Activated gamma-delta T cell treated with anti-CD3 and anti-CD28 coated beads, Interleukin-2, amount 50 U/mL, for 16 hours (primary cell): ENCODE results near the gene SLC26A11.
"Not testable (repeated sequence)": the region's sequence is repeated elsewhere in the genome, so short reads cannot be mapped to it uniquely, and the experiment has no call there.

ENCODE experiments used
- DNase-seq: peaks from one replicate; pipeline ENCODE4 v3.0.0-alpha.2; 2020; ENCODE audit warnings: low read depth

SLC26A11 gene

GRCh38 chr17:80196652-80197051 is 23.6 kb upstream of the SLC26A11 start:
- no peak for DNase-seq

DNA sequence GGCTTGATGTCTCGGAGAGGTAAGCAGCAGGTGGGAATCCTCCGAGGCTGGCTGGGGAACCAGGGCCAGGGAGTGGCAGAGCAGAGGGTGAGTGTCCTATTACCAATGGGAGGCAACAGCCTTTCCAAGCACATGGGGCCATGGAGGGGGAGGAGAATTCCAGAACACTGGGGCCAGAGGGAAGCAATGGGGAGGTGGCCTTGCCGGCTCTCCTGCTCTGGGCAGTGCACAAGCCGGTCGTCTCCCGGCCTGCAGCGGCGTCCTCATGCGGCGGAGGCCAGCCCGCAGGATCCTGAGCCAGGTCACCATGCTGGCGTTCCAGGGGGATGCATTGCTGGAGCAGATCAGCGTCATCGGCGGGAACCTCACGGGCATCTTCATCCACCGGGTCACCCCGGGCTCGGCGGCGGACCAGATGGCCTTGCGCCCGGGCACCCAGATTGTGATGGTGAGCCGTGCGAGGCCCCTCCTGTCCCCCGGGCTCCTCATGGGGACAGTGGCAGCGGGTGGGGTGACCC is 22.0 kb upstream of the SLC26A11 start:
- DNase-seq, result no peak

DNA sequence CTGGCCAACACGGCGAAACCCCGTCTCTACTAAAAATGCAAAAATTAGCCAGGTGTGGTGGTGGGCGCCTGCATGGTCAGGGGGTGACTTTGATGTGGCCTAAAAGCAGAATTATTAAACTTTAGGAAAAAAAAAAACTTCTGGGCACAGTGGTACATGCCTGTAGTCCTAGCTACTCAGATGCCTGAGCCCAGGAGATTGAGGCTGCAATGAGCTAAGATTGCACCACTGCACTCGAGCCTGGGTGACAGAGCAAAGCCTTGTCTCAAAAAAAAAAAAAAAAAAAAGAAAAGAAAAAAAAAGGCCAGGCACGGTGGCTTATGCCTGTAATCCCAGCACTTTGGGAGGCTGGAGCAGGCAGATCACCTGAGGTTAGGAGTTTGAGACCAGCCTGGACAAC is 20.9 kb upstream of the SLC26A11 start:
- not testable (repeated sequence) for DNase-seq

DNA sequence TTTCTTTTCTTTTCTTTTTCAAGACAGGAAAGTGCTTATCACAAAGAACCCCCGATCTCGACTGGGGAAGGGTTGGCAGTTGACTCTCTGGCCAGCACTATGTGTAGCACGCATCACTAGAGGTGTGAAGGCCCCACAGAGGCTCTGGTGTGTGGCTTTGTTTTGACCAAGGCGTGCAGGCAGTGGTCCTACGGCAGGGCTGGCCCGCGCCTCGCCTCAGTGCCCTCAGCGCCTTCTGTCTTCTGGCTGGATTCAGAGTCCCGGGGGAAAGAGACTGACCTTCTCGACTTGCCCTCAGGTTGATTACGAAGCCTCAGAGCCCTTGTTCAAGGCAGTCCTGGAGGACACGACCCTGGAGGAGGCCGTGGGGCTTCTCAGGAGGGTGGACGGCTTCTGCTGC is 18.8 kb upstream of the SLC26A11 start:
- no peak for DNase-seq

DNA sequence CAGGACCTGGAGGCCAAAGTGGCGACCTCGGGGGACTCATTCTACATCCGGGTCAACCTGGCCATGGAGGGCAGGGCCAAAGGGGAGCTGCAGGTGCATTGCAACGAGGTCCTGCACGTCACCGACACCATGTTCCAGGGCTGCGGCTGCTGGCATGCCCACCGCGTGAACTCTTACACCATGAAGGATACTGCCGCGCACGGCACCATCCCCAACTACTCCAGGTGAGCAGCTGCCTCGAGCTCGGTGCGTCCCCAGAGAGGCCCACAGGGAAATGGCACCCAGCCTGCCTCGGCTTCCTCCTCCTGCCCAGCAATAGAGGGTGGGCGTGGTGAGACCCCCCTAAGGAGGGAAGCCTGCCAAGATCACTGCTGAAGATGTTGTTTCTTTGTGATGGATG is 18.0 kb upstream of the SLC26A11 start:
- DNase-seq, result no peak

DNA sequence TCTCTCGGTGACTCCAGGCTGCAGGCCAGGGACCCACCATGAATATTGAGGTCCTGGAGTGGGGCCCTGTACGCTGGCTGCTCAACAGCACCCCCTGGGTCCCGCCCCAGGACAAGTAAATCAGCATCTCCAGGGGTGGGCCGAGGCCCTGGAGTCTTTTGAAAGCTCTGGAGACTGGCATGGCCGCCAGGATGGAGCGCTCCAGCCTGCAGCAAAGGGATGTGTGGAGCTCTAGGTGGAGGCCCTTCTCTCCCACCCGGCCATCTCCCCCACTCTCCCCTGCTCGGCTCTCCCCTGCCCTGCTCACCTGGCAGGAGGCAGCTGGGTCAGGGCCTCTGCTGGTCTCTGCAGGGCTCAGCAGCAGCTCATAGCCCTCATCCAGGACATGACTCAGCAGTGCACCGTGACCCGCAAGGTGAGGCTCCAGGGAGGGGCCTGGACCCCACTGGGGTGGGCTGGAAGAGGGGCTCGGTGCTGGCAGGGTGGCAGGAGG is 16.7 kb upstream of the SLC26A11 start:
- DNase-seq, result no peak

- DNase-seq, result no peak
Measured at GRCh38 chr17:80204626-80205468, 15.4 kb upstream of the SLC26A11 start.

GRCh38 chr17:80205811-80206210 is 14.4 kb upstream of the SLC26A11 start:
- DNase-seq, result no peak

GRCh38 chr17:80208050-80208449 is 12.2 kb upstream of the SLC26A11 start:
- DNase-seq, result no peak

DNA sequence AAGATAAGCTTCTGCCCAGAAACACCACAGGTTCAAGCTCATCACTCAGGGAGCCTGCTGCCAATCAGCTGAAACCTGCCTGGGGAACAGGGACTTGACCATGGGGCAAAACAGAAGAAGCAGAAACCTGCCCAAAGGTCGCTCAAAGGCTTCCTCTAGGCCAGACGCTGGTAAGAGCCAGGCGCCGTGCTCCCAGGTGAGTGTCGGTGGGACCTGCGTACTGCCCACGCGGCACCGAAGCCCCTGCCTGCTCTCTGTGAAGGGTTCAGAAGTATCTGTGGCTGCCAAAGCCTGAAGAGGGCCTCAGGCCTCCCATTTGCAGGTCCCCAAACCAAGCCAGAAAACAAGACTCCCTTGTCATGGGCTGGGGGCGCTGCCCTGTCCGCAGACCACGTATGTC is 10.5 kb upstream of the SLC26A11 start:
- DNase-seq, result no peak

DNA sequence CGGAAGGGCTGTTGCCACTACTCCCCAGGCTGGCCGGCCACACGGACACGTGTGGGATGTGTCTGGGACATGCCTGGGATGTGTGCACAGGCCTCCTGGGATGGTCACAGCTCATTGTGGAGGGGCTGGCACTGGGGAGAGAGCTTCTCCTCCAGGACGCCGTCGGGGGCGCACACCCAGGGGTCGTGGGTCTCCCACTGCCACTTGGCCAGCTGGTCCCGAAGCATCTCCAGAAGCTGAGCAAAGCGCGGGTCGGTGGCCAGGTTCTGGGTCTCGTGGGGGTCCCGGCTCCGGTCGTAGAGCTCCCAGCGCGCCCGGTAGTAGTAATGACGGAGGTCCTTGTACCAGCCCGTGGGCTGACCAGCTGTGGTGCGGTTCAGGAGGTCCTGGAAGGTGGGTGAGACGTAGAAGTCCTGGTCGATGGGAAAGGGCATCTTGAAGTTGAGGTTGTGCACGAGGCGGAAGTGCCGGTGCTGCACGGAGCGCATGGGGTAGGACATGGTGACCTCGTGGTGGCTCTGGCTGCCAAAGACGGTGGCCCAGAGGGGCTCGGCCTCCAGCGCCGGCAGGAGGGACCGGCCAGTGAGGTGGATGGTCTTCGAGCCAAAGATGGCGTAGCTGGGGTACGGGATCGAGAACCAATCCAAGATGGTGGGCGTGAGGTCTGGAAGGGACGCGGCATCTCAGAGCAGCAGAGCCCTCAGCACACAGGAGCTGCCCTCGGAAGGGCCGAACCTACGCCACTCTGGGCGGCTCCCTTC is 9.7 kb upstream of the SLC26A11 start:
- DNase-seq, result no peak

- no peak for DNase-seq
Measured at GRCh38 chr17:80212109-80212508, 8.1 kb upstream of the SLC26A11 start.

- no peak for DNase-seq
Measured at GRCh38 chr17:80212511-80212910, 7.7 kb upstream of the SLC26A11 start.

DNA sequence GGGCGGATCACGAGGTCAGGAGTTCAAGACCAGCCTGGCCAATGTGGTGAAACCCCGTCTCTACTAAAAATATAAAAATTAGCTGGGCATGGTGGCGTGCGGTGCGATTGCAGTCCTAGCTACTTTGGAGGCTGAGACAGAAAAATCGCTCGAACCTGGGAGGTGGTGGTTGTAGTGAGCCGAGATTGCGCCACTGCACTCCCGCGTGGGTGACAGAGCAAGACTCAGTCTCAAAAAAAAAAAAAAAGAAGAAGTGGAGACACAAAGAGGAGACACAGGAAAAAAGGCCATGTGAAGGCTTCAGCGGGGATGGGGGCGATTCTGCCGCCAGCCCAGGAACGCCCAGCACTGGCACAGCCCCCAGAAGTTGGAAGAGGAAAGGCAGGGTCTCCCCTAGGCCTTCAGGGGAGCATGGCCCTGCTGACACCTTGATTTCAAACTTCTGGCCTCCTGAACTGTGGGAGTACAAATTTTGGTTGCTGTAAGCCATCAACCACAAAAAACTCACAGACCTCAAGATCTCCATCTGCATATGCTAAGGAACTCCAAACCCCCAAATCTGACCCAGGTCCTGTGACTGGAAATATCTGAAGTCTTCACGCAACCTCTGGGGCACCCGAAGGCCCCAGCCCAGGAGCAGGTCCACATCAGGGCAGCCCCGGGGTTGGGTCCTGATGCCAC is 7.1 kb upstream of the SLC26A11 start:
- DNase-seq, result no peak

- no peak for DNase-seq
Measured at GRCh38 chr17:80213643-80213975, 6.6 kb upstream of the SLC26A11 start.

DNA sequence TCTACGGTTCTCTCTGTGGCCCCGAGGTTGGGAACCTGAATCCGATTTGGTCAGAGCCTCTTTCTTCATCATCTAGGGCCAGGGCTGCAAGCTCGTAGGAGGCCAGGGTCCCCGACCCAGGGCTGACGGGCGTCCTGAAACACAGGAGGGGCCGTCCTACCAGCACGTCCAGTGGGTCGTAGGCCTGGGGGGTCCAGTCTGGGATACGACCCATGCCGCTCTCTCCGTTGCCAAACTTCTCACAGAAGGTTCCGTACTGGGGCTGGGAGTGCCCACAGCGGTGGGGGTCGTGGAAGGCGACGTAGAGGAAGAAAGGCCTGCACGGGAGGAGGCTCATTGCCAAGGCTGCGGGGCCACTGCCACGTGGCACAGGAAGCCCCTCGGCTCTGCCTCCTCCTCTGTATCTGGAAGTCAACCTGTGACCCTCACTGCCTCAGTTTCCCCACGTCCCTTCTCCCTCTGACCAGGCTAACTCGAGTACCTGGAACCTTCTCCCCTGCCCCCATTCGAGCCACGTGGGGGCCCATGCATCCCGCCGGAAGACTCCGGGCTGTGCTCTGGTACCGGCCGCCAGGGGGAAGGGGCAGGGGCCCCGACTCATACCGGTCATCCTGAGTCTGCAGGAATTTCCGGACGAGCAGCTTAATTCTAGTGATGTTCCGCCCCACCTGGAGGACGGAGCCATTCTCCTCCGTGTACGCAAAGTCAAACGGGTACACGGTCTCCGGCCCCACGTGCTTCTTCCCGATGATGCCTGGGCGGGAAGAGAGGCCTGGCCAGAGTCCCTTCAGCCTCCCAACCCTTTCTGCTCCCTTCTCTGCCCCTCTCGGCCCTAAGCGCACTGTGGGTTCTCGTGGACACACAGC is 6.0 kb upstream of the SLC26A11 start:
- no peak for DNase-seq

- DNase-seq, result no peak
Measured at GRCh38 chr17:80214878-80215210, 5.4 kb upstream of the SLC26A11 start.

- DNase-seq, result no peak
Measured at GRCh38 chr17:80216473-80217456, 3.5 kb upstream of the SLC26A11 start.

DNA sequence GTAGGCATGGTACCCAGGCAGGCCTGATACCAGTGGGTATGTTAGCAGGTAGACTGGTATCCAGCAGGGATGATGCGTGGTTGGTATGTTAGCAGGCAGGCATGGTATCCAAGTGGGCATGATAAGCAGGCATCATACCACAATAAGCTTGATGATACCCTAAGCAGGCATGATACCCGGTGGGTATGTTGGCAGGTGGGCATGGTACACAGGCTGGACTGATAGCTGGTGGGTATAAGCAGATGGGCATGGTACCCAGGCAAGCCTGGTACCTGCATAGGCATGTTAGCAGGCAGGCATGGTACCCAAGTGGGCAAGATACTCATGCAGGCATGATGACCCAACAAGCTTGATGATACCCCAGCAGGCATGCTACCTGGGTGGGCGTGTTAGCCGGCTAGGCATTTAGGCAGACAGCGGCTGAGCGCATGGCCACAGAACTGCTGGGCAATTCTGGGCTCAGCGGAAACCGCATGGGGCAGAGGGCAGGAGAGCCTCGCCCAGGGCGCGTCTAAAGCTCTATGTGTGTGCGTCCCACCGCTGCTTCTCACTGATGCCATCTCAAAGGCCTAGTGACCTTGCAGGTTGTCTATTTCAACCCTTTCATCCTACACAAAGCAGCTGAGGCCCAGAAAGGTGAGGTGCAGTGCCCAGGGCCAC is 2.4 kb upstream of the SLC26A11 start:
- no peak for DNase-seq

DNA sequence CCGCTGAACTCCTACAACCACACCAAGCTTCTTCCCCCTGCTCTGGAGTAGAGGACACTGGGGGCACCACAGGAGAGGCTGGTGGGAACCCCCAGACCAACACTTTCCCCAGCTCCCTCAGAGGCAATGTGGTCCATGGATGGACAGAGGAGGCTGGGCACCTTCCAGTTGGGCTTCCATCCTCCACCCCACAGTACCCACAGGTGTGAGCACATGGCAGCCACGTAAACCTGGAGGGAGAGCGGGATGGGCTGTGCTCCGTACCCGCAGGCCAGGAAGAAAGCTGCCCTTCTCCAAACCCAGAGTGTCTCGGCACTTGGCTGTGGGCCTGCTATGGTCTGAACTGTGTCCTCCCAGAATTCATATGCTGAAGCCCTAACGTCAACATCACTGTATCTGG is 1.8 kb upstream of the SLC26A11 start:
- DNase-seq, result no peak
